Sigmoid colon (tissue), 3 donors: ENCODE measurements around the gene WNT9B.

Experiments
- POLR2A ChIP-seq, 2 donors: fragments of 450-650 bp; IDR thresholded peaks; one replicate each; pipeline ENCODE4 v1.6.1; 2016; ENCODE audit warnings: antibody characterized with exemption in 2 of 2, mild to moderate bottlenecking in 2 of 2, moderate library complexity in 2 of 2
- TF ChIP-seq, protein P1 (sequence below), 4 experiments: fragments of 450-650 bp in 3 of 4; fragments of 200-600 bp in 1 of 4; IDR thresholded peaks; one replicate each; pipeline ENCODE4 v1.5.1; 2016 to 2019; ENCODE audit warnings: antibody characterized with exemption in 4 of 4, mild to moderate bottlenecking in 3 of 4, moderate library complexity in 2 of 4

DNA sequence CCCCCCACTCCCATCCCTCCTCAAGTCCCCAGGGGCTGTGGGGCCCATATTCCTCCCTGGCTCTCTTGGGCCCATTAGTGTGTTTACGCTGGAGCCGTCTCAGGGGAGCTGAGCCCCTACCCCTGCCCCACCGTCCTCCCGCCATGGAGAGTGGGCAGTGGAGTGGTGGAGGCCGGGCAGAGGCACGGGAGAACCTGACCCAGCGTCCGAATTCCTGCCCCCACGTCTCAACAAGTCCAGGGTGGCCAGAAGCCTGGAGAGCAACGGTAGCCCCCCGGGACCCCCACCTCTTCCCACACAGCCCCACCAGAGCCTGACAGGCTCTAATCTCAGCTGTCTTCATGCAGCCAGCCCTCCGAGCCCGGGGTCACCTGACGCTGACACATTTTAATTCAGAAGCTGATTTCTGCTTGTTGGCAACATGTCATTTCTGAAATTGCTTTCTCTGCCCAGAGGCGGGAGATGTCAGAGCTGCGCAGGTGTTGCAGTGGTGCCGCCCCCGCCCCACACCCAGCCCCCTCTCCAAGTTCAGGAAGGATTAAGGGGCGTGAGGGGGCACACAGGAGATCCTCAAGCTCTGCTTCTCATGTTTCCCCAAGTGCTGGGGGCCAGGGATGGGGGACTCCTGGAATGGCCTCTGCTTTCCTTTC is 32.6 kb downstream of the WNT9B start:
- TF ChIP-seq, protein P1, sequence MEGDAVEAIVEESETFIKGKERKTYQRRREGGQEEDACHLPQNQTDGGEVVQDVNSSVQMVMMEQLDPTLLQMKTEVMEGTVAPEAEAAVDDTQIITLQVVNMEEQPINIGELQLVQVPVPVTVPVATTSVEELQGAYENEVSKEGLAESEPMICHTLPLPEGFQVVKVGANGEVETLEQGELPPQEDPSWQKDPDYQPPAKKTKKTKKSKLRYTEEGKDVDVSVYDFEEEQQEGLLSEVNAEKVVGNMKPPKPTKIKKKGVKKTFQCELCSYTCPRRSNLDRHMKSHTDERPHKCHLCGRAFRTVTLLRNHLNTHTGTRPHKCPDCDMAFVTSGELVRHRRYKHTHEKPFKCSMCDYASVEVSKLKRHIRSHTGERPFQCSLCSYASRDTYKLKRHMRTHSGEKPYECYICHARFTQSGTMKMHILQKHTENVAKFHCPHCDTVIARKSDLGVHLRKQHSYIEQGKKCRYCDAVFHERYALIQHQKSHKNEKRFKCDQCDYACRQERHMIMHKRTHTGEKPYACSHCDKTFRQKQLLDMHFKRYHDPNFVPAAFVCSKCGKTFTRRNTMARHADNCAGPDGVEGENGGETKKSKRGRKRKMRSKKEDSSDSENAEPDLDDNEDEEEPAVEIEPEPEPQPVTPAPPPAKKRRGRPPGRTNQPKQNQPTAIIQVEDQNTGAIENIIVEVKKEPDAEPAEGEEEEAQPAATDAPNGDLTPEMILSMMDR (IDR thresholded peaks at IDR 0.05): no peak
- no peak for TF ChIP-seq POLR2A (IDR thresholded peaks at IDR 0.05)
